ENCODE measurements around the gene CACNG5.

- TF ChIP-seq EZH2 (IDR thresholded peaks at IDR 0.05) (no peak), POLR2AphosphoS5 (IDR thresholded peaks at IDR 0.05; ENCODE audit: borderline replicate concordance, low read depth, low read length) (no peak)
Observed at GRCh38 chr17:66835476-66835875, 559 bp downstream of the CACNG5 start.
